NCI-H345 treated with DMSO at 0.1 percent for 48 hours (cell line): Measurements from ENCODE around the gene KAZN.

ENCODE experiments used
- DNase-seq: peaks from one replicate; lab custom pipeline; 2025; ENCODE audit not compliant: unreplicated experiment; lab: John Stamatoyannopoulos, UW

The KAZN gene

DNA sequence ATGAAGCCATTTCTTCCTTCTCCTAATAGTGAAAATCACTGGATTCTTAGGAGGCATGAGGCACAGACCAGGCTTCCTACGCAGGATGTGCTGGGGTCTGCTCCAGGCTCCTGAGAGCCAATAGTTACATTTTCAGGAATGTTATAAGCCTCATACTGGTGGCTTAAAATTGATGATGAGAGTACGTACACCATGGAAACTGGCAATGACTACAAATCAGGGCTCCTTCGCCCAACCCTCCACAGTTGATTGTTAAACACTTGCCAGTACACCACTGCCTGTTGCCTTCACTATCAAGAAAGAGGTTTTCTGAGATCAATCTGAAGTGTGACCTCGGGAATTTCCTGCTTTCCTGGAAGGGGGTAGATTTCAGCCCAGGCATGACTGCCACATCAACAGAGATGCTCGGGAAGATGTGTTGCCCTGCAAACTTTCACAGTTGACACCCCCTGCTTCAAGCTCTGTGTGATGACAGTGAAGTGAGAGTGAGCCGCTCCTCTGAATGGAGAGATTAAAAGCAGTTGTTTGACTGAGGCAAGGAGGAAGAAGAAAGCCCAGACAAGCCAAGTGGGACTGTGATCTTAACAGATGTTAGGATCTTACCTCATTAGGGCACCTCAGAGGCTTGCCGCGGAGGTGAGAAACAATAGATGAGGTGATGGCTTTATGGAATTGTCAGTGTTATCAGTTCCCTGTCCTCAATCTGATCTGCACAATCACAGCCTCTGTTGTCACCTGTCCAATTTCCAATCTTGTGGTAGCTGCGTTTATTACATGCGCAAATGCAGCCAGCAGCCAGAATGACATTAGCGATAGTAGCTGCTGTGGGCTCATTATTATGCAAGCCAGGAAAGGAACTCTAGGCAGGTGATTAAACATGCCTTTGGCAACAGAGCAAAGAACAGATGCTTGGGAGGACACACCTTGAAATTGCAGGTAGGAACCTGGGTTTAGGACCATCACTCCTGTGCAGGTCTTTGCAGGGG is 277.3 kb downstream of the KAZN start:
- peak; percentile 76 for DNase-seq

DNA sequence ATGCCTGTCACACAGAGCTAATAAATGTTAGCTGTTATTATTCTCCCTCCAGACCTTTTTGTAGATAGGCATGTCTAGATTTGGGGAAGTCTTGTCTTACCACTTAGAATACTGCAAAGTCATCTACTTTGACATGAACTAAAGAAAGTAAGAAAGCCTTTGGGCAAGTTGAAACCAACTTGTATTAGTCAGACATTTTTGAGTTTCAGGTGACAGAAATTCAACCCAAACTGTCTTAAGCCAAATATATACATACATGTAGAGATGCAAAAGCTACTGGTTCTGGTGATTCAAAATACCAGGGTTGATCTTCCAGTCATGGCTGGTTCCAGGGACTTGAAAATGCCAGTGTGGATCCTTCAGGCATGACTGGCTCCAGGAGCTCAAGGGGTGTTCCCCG is 278.3 kb downstream of the KAZN start:
- no peak for DNase-seq

DNA sequence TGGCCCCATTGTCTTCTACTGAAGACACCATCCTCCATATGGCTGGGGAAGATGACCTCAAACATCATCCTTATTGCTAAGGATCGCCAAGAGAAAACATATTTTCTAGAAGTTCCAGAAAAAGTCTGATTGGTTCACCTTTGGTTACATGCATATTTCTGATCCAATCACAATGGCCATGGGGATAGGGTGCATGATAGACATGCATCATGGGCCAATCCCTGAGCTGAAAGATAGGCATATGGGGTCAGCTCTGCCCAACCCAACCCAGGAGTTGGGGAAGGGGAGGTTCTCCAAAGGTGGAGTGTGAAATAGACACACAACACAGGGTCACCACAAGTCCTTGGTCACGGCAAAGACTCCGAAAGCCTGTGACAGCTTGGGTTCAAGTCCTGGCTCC is 278.7 kb downstream of the KAZN start:
- DNase-seq: no peak

DNA sequence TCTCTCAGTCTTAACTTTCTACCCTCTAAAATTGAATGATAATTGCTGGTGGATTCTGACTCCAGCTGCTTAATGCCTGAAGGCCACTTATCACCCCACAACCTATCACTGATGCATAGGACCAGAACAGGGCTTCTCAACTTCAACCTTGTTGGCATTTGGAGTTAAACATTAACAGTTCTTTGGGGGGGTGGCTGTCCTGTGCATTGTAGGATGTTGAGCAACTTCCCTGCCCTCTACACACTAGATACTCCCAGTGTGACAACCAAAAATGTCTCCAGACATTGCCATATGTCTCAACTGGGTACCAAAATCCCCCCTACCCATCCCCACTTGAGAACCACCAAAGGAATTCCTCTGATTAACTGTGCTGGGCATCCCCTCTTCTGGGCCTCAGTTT is 279.6 kb downstream of the KAZN start:
- DNase-seq: no peak

DNA sequence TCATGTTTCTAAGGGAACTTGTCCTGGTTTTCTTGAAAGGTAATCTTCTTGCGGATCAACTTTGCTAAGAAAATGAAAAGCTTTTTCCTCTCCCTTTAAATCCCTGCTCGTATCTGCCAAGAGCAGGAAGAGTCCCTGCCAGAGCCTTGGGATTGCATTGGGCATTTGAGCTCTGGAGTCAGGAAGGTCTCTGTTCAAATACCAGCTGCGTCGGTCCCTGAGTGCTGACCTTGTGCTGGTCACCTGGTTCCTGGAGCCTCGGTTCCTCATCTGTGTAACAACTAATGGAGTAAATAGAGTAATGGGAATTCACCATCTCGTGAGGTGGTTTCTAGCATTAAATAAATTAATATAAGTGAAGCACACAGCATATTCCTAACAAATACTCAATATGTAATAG is 280.5 kb downstream of the KAZN start:
- DNase-seq: no peak

DNA sequence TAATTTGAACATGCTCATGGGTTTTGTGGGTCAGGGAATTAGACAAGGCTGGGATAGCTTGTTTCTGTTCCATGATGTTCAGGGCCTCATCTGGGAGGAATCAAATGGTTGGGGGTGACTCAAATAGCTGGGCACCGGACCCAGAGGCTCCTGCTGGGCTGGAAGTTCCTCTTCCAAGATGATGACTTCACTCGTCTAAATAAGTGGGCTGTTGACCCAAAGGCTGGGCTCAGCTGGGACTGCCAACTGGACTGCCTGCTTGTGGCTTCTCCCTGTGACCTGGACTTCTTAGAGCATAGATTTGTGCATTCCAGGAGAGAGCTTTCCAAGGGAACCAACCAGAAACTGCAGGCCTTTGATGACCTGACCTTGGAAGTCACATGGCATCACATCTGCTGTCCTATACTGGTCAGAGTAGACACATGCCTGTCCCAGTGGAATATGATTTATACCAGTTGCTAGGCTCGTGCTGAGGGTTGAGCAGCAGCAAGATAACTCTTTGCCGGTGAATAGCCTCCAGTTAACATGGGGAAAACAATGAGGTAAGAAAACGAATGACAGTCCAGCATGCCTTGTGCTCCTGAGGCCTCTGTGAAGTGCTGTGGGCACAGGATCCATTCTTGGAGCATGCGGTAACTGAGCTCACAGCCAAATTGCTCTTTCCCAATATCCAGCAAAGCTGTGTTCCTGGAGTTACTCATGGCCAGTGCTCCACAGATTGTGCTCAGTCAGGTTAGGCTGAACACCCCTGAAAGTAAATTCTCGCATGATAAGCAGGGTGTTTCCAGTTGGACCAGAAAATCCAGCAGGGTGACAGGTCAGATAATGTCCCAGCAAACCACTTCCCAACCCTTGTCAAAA is 282.2 kb downstream of the KAZN start:
- DNase-seq: no peak

DNA sequence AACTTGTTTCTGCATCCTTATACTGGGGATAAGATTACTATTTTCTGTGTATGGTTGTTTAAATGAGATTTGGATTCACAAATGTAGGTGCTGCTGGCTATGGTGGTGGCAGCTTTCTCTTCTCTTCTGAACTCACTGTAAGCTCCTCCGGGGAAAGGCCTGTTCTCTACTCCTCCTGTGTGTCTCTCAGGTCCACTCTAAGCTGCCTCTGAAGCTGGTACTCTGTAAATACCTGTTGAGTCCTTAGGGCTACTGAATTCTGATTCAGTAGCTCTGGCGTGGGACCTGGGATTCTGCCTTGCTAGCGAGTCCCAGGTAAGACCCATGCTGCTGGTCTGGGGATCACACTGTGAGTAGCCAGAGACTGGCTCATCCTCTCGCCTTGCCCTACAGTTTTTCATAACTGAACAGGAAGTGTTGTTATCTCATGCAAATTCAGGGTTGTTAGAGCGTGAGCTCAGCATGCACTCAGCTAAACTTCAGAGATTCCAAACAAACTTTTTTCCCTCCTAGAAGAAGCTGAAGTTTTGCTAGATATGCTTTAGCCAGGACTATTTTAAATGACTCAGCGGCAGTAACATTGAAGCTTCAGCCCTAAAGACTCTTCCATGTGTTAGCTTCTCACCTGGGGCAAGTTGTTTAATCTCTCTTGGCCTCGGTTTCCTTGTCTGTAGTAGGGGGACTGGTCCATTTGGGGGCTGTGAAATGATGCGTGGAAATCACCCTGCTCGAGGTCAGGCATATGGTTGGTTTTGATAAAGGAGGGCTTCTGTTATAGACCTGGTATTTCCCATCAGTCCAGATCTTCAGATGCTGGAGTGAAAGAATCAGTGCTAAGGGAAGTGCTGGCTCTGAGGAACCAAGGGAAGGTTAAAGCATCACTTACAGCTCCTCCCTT is 283.5 kb downstream of the KAZN start:
- no peak for DNase-seq

DNA sequence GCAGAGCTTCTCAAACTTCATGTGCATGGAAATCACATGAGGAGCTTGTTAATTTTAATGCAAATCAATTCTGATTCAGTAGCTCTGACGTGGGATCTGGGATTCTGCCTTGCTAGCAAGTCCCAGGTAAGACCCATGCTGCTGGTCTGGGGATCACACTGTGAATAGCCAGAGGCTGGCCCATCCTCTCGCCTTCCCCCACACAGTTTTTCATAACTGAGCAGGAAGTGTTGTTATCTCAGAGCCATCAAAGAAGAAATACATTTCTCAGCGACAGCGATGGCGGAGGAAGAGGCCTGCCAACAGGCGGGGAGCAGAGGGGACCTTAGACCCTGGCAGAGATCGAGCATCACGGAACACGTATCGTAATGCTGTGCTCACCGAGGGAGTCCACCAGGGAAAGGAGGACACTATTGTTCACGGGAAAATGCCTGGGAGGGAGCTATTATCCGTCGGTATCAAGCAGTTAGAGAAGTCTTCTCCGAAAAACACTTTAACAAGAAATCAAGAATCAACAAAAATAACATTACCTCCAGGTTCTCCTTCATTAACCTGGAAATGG is 286.2 kb downstream of the KAZN start:
- no peak for DNase-seq

DNA sequence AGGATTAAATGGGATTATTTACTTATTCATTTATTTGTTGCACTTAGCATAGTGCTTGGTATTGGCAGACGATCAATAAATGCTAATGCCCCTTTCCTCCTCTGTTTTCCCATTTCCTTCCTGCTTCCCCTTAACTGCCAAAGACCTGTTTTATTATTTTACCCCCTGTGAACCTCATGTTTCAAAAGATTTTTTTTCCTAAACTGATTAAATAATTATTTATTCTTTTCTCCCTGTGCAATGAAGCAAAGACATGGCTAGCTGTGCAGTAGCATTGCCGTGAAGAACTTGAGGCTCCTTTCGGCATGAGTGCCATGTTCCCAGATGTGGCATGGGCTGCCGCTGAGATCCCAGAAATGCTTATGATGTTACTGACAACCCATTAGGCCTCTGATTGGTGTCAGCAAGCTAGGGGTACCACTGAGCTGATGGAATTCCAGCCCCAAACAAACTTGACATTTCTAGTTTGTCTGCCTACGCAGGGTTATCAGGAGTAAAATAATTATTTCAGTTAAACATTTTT is 288.6 kb downstream of the KAZN start:
- no peak for DNase-seq

DNA sequence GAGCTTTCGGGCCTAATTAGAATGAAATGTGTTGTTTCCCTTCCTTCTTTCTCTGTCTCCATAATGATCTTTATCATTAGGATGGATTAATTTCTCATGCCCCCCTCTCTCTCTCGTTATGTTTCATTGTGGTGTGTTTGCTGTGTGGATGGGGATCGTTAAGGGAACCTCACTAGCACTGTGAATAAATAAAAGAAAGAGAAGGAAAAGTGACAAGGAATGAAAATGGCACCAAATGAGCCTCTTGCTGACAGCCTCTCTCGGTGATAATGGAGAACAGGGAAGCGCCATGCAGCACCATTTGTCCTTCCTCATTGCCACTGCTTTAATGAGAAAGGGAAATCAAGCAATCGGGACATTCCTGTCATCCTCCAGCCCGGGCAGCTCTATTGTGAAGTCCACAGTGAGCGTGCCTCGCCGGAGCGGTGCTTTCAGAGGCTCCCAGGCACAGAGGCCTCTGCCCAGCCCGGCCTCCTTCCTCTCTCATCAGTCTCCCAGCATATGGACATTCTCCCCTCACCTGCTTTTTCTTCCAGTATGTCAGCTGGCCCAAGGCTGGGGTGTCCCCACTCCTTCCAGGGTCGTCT is 289.4 kb downstream of the KAZN start:
- DNase-seq: no peak

DNA sequence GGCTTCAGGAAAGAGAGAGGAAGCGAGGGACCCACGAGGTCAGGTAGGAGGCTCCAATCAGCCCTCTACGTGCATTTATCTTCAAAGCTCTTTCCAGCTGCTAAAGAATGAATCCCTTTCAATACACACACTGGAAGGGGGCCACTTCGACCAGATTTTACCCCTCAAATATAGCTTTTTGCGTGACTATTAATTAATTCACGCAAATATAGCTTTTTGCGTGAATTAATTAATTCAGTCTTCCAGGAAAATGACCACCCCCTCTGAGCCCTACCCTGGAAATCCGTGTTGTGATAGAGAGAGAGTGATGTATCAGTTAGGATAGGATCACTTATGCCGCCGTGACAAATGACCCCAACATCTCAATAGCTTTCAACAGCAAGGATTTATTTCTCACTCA is 289.9 kb downstream of the KAZN start:
- DNase-seq: no peak

DNA sequence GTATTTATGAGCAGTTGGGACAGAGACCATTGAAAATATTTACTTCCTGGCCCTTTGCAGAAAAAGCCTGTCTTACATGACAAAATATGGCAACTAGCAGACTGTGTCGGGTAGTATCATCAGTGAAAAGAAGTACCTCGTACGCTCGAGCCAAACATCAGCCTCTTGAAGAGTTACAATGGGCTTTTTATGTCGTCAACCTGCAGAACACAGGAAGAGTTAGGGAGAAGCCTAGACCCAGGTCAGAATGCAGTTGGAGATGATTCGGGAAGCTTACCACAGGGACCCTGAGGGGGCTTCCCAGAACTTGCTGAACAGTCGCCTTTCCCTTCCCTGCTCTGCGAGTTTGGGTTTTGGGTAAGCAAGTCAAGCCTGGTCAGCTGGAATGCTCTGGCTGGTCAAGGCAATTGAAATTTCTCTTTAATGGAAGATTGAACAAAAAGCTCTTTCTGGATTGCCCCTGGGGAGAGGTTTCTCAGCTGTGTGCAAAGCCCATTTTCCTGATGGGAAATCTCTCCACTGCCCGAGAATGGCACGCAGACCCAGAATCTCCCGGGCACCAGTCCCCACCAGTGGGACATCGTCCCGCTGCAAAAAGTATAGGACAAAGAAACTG is 291.4 kb downstream of the KAZN start:
- DNase-seq: no peak

DNA sequence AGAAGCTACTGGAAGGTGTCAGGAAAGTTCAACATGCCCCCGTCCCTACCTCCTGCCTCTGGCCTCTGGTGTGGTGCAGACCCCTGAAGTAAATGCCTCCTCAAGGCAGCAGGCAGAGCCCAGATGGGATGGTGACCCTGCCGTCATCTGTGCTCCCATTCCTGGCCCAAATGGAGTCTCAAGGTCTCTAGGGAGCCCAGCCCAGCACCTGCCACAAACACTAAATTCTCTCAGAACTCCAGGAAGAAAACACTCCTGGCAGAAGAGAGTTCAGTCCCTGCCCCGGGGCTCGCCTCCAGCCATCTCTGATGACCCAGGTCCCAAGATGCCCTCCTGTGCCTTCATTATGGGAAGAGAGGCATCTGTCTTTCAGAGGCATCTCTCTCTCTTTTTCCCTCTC is 293.5 kb downstream of the KAZN start:
- DNase-seq: no peak

DNA sequence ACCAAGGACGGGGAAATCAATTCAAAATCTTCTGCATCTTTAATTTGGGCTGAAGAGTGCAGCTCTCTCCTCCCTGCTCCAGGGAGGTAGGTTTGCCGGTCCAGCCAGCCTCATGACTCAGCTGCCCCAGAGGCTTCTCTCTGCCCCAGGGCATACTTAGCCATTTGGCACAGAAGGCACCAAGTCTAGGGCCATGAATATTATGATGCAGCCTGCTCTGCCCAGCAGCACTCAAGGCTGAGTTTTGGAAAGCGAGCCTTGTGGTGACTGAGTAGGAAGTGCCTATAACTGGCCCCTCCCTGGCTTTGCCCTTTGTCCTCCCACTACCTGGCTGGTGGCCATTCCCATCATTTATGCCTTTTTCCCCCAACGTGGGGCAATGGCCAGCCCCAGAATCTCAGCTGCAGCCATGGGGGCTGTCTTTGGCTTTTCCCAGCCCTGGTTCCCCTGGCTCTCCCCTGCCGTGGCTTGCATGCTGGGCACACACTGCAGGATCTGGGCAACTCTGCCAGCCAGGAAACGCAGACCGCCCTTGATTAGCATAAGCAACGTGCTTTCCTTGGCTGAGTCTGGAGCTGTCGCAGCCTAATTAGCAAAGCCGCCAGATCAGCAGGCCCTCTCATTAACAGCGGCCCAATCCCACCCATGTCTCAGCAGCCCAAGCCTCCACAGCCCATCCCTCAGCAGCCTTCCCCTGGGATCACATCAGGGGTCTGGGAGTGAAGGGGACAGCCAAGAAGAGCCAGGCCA is 296.5 kb downstream of the KAZN start:
- DNase-seq: no peak

DNA sequence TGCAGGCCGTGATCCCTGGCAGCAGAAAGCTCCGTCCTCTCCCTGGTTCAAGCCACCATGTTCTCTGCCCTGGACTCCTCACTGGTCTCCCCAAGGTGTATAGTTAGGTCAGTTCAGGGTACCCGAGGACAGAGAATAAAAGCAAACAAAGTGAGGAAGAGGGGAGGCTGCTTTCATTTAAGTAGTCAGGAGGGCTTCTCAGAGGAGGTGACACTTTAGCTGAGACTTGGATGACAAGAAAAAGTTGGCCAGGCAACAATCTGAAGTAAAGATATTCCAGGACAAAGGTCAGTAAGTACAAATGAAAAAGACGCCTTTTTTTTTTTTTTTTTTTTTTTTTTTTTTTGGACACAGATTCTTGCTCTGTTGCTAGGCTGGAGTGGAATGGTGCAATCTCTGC is 297.2 kb downstream of the KAZN start:
- no peak for DNase-seq

DNA sequence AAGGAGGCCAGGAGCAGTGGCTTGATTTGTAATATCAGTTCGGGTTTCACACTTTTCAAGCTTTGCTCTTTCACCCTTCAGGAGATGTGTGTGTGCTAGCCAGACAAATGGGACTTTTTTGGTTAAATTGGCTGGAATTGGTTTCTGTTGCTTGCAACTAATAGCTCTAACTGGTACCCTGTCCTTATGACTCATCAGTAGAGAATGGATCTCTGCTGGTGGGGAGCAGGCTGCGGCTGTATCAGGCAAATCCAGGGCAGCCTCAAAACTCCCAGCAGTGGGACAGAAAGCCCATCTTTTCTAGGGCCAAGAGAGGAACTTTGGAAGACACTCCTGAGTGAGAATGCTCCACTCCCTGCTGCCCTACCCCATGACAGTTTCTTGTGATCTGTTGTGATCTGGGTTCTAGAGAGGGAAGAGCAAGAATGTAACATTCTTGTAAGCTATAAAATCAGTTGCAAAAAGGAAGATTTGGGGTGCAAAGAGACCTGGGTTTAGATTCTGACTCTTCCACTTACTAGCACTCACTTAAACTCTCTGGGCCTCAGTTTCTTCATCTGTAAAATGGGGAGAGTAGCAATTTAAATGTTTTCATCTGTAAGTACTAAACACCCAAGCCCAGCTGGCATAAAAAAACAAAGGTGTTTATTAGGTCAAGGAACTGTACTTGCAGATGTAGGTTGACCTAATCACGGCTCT is 298.0 kb downstream of the KAZN start:
- no peak for DNase-seq

DNA sequence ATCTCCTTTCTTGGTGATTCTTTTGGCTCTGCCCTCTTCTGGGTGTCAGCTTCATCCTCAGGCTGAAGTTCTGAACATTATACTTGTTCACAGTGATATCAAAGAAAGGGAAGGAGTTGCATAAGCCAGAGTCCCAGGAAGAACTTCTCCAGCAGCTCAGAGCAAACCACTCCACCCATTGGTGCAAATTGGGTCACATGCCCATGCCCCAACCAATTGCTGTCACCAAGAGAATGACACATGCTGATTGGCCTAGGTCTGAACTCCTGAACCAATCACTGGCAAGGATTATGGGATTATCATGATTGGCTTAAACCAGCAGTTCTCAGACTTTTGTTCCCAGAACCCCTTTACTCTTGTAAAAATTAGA is 298.6 kb downstream of the KAZN start:
- DNase-seq: no peak

DNA sequence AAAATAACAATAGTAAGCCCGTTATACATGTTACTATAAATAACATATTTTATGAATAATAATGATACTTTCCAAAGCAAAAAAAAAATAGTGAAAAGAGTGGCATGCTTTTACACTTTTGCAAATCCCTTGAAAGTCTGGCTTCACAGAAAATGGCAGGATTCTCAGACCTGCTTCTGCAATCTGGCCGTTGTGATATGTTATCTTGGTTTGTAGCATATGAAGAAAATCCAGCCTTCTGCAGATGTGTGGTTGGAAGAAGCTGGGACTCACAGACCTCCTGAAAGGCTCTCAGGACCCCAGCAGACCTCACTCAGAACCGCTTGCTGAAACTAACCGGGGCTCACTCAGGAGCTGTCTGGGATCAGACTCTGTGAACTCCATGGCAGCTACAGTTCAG is 299.1 kb downstream of the KAZN start:
- no peak for DNase-seq
